ENCODE data around the gene ACBD4. TPM values are rescaled to one million over a fixed set of nuclear protein-coding genes. Genes with fewer than 3 reads are reported as not detected.

ACBD4 gene
- total and polyA plus RNA-seq, 2 of the 13 experiments (the other 11 are each of a cell fraction or from before 2014, with no cell fraction given), result 16.1 to 26.9 TPM

DNA sequence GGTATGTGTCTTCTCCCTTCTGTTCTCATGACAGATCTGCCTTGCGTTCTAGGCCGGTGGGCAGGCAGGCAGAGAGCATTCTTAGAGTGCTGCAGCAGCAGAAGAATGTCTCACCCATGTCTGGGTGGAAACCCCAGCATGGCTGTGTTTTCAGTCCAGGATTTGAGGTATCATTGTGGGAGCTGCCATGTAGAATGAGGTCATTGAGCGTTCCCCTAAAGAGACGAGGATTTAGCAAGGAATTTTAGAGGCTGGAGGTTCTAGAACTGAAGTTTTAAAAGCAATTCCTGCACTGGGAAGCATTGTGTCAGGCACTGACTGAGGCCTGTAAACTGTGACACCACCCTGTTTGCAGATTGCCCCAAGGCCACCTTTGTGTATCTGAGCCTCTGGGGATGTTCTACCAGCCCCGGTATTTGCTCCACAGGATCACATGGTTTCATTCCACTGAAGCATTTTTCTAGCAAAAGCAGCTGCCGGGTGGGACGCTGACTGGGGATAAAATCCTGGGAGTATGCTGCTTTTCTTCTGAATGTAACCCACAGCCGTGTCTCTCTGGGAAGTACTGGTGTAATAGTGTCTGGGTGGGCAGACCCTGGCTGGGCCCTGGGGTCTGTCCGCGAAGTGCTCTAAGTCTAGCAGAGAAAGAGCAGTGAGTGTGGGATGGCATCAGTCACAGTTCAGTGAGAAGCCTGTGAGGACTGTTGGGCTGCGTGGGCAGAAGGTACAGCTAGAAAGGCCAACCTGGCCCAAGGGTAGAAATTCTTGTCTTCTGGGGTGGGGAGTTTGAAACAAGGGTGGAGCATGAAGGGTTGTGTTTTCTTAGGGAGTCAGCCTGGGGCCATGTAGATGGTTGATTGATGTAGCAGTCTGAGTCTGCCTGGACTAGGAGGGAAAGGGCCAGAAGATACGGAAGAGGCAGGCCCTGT, 33.3 kb upstream of the ACBD4 start (continued):
- TF ChIP-seq BCL6 (CRISPR knock-in tag; IDR thresholded peaks at IDR 0.05) (peak; percentile 68), ZNF569 (CRISPR knock-in tag; IDR thresholded peaks at IDR 0.05; ENCODE audit: borderline replicate concordance) (no peak), ZNF138 (CRISPR knock-in tag; IDR thresholded peaks at IDR 0.05; ENCODE audit: low read depth) (no peak), PBX2 (CRISPR knock-in tag; IDR thresholded peaks at IDR 0.05) (0 out of 2 replicates have a peak, but pooled peaks have one; percentile 6), TBL1XR1 (IDR thresholded peaks at IDR 0.05; ENCODE audit: borderline replicate concordance, low read length, partially characterized antibody) (no peak), PBX3 (CRISPR knock-in tag; IDR thresholded peaks at IDR 0.05; ENCODE audit: borderline replicate concordance) (no peak), RAD51 (IDR thresholded peaks at IDR 0.05; ENCODE audit: borderline replicate concordance) (no peak), BRCA1 (CRISPR knock-in tag; IDR thresholded peaks at IDR 0.05) (0 out of 2 replicates have a peak, but pooled peaks have one; percentile 50), TARDBP (CRISPR knock-in tag; IDR thresholded peaks at IDR 0.05) (no peak), ZBTB14 (CRISPR knock-in tag; IDR thresholded peaks at IDR 0.05) (no peak), ZSCAN20 (CRISPR knock-in tag; IDR thresholded peaks at IDR 0.05; ENCODE audit: borderline replicate concordance) (no peak)
- TF ChIP-seq, protein P1, sequence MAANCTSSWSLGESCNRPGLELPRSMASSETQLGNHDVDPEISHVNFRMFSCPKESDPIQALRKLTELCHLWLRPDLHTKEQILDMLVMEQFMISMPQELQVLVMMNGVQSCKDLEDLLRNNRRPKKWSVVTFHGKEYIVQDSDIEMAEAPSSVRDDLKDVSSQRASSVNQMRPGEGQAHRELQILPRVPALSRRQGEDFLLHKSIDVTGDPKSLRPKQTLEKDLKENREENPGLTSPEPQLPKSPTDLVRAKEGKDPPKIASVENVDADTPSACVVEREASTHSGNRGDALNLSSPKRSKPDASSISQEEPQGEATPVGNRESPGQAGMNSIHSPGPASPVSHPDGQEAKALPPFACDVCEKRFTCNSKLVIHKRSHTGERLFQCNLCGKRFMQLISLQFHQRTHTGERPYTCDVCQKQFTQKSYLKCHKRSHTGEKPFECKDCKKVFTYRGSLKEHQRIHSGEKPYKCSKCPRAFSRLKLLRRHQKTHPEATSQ (CRISPR knock-in tag; IDR thresholded peaks at IDR 0.05; ENCODE audit: borderline replicate concordance), result no peak
